Measurements from ENCODE around the gene GTF3A.
A peak's percentile ranks its signal among the peaks of the same experiment; 100 is the strongest.
"Not testable (repeated sequence)": the region's sequence is repeated elsewhere in the genome, so short reads cannot be mapped to it uniquely, and the experiment has no call there.

The GTF3A gene

GRCh38 chr13:27424246-27425157 lies at the start of gene GTF3A:
Gene GTF3A, plus strand, starts transcription at chr13:27424619.
- peak; percentile 65 for DNase-seq

- peak; percentile 78 for DNase-seq
Measured at GRCh38 chr13:27374650-27375049, 49.8 kb upstream of the GTF3A start.

GRCh38 chr13:27375686-27376326 lies 48.6 kb upstream of the GTF3A start:
- no peak for DNase-seq

GRCh38 chr13:27379126-27379525 lies 45.3 kb upstream of the GTF3A start:
- no peak for DNase-seq

- peak; percentile 41 for DNase-seq
Measured at GRCh38 chr13:27379694-27380641, 44.5 kb upstream of the GTF3A start.

GRCh38 chr13:27381601-27382000 lies 42.8 kb upstream of the GTF3A start:
- DNase-seq, result no peak

GRCh38 chr13:27383104-27383921 lies 41.1 kb upstream of the GTF3A start:
- DNase-seq, result no peak

GRCh38 chr13:27384285-27384684 lies 40.1 kb upstream of the GTF3A start:
- DNase-seq, result no peak

- no peak for DNase-seq
Measured at GRCh38 chr13:27388241-27388640, 36.2 kb upstream of the GTF3A start.

GRCh38 chr13:27389891-27390290 lies 34.5 kb upstream of the GTF3A start:
- no peak for DNase-seq

GRCh38 chr13:27391471-27391870 lies 32.9 kb upstream of the GTF3A start:
- DNase-seq, result no peak

- DNase-seq, result no peak
Measured at GRCh38 chr13:27393101-27393500, 31.3 kb upstream of the GTF3A start.

GRCh38 chr13:27395007-27395510 lies 29.4 kb upstream of the GTF3A start:
- DNase-seq, result no peak

- no peak for DNase-seq
Measured at GRCh38 chr13:27396252-27396846, 28.1 kb upstream of the GTF3A start.

- no peak for DNase-seq
Measured at GRCh38 chr13:27398360-27398759, 26.1 kb upstream of the GTF3A start.

GRCh38 chr13:27400405-27400804 lies 24.0 kb upstream of the GTF3A start:
- DNase-seq, result not testable (repeated sequence)

- no peak for DNase-seq
Measured at GRCh38 chr13:27401210-27401609, 23.2 kb upstream of the GTF3A start.

GRCh38 chr13:27403203-27403678 lies 21.2 kb upstream of the GTF3A start:
- no peak for DNase-seq

- DNase-seq, result no peak
Measured at GRCh38 chr13:27403727-27404385, 20.6 kb upstream of the GTF3A start.

- no peak for DNase-seq
Measured at GRCh38 chr13:27404680-27405079, 19.7 kb upstream of the GTF3A start.
